ENCODE results near the gene DDX31. TPM values are rescaled to one million over a fixed set of nuclear protein-coding genes. Genes with fewer than 3 reads are reported as not detected.

Gene DDX31
- total RNA-seq, 1 donor from 2014 or later = 15.8 TPM

GRCh38 chr9:132589148-132590036 is 80.4 kb downstream of the DDX31 start:
- FAIRE-seq (no peak), DNase-seq (ENCODE audit: low read depth) (no peak)
- no peak for TF ChIP-seq CTCF (IDR thresholded peaks at IDR 0.05; ENCODE audit: insufficient read depth, low read length, severe bottlenecking)
- H3K27me3 ChIP-seq (ENCODE audit: control insufficient read depth, insufficient read depth, low read length) = peaks cover 64% of the 10 kb centered on the region
- H3K4me3 ChIP-seq (ENCODE audit: low read depth, low read length) = no peak overlapping the region
- H3K36me3 ChIP-seq (ENCODE audit: control insufficient read depth, insufficient read depth, low read length) = peaks cover 3% of the 10 kb centered on the region

- Histone ChIP-seq H3K36me3 (ENCODE audit: control insufficient read depth, insufficient read depth, low read length) (peaks cover 2% of the 10 kb centered on the region), H3K4me3 (ENCODE audit: low read depth, low read length) (no peak overlapping the region), H3K27me3 (ENCODE audit: control insufficient read depth, insufficient read depth, low read length) (peaks cover 71% of the 10 kb centered on the region)
- no peak for FAIRE-seq
- no peak for DNase-seq (ENCODE audit: low read depth)
- no peak for TF ChIP-seq CTCF (IDR thresholded peaks at IDR 0.05; ENCODE audit: insufficient read depth, low read length, severe bottlenecking)
Observed at GRCh38 chr9:132588501-132589147, 81.2 kb downstream of the DDX31 start.

GRCh38 chr9:132588098-132588497 is 81.7 kb downstream of the DDX31 start:
- TF ChIP-seq CTCF (IDR thresholded peaks at IDR 0.05; ENCODE audit: insufficient read depth, low read length, severe bottlenecking) = no peak
- Histone ChIP-seq H3K27me3 (ENCODE audit: control insufficient read depth, insufficient read depth, low read length) (peaks cover 77% of the 10 kb centered on the region), H3K36me3 (ENCODE audit: control insufficient read depth, insufficient read depth, low read length) (no peaks in the 10 kb centered on the region), H3K4me3 (ENCODE audit: low read depth, low read length) (no peak overlapping the region)
- FAIRE-seq = no peak
- no peak for DNase-seq (ENCODE audit: low read depth)

GRCh38 chr9:132587592-132587955 is 82.2 kb downstream of the DDX31 start:
- TF ChIP-seq CTCF (IDR thresholded peaks at IDR 0.05; ENCODE audit: insufficient read depth, low read length, severe bottlenecking) = no peak
- Histone ChIP-seq H3K36me3 (ENCODE audit: control insufficient read depth, insufficient read depth, low read length) (no peaks in the 10 kb centered on the region), H3K4me3 (ENCODE audit: low read depth, low read length) (no peak overlapping the region), H3K27me3 (ENCODE audit: control insufficient read depth, insufficient read depth, low read length) (peaks cover 82% of the 10 kb centered on the region)
- no peak for DNase-seq (ENCODE audit: low read depth)
- FAIRE-seq = no peak

GRCh38 chr9:132586830-132587591 is 82.8 kb downstream of the DDX31 start:
- FAIRE-seq (no peak), DNase-seq (ENCODE audit: low read depth) (no peak)
- Histone ChIP-seq H3K27me3 (ENCODE audit: control insufficient read depth, insufficient read depth, low read length) (peaks cover 83% of the 10 kb centered on the region), H3K4me3 (ENCODE audit: low read depth, low read length) (no peak overlapping the region), H3K36me3 (ENCODE audit: control insufficient read depth, insufficient read depth, low read length) (no peaks in the 10 kb centered on the region)
- TF ChIP-seq CTCF (IDR thresholded peaks at IDR 0.05; ENCODE audit: insufficient read depth, low read length, severe bottlenecking) = no peak
